ENCODE data around the gene PDE6G.
A peak's percentile ranks its signal among the peaks of the same experiment; 100 is the strongest.
"Not testable (repeated sequence)": the region's sequence is repeated elsewhere in the genome, so short reads cannot be mapped to it uniquely, and the experiment has no call there.

PDE6G gene

DNA sequence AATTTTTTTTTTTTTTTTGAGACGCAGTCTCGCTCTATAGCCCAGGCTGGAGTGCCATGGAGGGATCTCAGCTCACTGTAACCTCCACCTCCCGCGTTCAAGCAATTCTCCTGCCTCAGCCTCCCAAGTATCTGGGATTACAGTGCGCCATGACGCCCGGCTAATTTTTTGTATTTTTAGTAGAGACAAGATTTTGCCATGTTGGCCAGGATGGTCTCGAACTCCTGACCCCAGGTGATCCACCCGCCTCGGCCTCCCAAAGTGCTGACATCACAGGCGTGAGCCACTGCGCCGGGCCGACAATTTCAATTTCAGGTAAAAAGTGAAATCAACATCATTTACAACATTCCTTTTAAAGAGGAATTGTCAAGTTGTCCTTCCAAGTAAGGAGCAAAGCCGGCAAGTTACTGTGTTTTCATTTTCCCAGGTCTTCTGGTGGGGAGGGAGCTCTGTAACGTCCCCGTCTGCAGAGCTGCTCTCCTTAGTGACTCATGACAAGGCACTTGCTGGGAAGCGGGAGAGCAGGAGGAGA, 20.3 kb downstream of the PDE6G start:
- DNase-seq (ENCODE audit: low read depth in 2 of 3, low spot score in 1 of 3), result peak in 1 of 3 donors; percentile 5

DNA sequence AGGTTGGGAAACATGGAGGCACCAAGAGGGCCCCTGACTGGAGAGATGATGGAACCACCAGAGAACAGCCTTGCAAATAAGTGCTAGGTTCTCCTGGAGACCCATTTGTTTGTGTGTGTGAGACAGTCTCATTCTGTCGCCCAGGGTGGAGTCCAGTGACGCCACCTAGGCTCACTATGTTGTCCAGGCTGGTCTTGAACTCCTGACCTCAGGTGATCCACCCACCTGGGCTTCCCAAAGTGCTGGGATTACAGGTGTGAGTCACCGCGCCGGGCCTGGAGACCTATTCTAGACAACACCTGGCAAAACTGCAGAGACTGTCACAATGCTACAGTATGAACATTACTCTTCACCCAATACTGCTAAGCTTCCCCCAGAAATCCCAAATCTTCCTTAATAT, 20.9 kb downstream of the PDE6G start:
- no peak for DNase-seq (ENCODE audit: low read depth in 2 of 3, low spot score in 1 of 3)

DNA sequence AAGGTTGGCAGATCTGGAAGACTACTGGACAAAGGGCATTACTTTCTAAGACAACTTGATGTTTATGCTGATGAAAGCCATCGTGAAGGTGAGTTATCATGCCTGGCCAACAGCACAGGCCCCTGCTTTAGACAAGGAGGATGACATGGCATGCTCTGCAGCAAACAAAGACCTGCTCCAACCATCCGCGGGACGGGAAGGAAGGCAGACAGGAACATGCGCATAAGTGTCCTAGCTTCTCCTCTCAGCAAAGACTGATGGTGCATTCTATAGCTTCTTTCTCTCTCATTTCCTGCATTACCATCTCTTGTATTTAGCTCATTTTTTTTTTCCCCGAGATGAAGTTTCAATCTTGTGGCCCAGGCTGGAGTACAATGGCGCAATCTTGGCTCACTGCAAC, 24.9 kb downstream of the PDE6G start:
- DNase-seq (ENCODE audit: low read depth in 2 of 3, low spot score in 1 of 3), result no peak

DNA sequence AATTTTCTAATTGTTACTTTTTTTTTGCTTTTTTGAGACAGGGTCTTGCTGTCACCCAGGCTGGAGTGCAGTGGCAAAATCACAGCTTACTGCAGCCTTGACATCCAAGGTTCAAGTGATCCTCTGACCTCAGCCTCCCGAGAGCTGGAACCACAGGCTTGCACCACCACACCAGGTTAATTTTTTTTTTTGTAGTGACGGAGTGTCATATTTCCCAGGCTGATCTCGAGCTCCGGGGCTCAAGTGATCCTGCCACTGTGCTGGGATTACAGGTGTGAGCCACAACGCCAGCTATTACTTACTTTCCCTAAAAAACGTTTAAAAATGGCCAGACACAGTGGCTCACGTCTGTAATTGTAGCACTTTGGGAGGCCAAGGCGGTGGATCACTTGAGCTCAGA, 26.1 kb downstream of the PDE6G start:
- DNase-seq (ENCODE audit: low read depth in 2 of 3, low spot score in 1 of 3), result no peak

DNA sequence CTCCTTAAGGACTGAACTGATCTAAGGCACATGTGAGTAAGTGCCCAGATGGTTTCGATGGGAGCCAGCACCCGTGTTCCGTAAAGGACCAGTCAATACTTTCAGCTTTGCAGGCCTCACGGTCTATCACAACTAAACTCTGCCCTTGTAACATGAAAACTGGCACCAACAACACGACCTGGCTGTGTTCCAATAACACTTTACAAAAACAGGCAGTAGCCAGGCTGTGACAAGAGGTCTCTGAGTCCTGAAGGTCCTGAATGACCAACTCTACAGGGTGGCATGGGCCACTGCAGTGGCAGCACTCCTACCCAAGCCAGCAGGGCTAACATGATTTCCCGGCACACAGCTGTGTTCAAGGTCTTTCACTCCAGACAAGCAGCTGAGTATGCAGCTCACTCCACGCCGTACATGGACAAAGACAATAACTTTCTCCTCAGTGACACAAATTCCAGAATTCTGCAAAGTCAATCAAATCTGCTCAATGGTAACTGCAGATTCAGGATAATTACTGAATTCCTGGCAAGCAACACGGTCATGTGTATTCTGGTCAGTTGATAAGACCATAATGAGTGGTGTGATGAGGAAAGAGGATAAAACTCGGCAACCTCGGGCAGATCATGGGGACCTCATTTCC, 34.7 kb downstream of the PDE6G start:
- no peak for DNase-seq (ENCODE audit: low read depth in 2 of 3, low spot score in 1 of 3)

DNA sequence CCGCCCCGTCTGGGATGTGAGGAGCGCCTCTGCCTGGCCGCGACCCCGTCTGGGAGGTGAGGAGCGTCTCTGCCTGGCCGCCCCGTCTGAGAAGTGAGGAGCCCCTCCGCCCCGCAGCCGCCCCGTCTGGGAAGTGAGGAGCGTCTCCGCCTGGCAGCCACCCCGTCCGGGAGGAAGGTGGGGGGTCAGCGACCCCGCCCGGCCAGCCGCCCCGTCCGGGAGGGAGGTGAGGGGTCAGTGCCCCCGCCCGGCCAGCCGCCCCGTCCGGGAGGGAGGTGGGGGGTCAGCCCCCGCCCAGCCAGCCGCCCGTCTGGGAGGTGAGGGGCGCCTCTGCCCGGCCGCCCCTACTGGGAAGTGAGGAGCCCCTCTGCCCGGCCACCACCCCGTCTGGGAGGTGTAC, 38.0 kb downstream of the PDE6G start:
- DNase-seq (ENCODE audit: low read depth in 2 of 3, low spot score in 1 of 3), result not testable (repeated sequence)

DNA sequence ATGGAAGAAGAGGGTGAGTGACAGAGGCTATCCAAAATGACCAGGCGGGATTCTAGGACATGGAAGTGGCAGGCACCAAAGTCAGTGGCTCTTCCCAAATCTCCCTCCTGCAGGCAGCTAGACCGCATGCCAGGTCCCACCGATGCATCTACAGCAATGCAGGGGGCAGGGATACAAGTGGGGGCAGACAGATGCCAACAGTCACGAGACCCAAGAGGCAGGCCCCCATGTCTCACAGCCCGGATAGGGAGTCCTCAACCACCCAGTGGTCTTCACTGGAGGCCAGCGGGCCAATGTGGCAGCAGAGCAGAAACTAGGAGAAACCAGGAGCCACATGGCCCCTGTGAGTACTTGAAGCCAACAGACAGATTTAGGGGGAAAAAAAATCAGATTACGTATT, 39.5 kb downstream of the PDE6G start:
- no peak for DNase-seq (ENCODE audit: low read depth in 2 of 3, low spot score in 1 of 3)

DNA sequence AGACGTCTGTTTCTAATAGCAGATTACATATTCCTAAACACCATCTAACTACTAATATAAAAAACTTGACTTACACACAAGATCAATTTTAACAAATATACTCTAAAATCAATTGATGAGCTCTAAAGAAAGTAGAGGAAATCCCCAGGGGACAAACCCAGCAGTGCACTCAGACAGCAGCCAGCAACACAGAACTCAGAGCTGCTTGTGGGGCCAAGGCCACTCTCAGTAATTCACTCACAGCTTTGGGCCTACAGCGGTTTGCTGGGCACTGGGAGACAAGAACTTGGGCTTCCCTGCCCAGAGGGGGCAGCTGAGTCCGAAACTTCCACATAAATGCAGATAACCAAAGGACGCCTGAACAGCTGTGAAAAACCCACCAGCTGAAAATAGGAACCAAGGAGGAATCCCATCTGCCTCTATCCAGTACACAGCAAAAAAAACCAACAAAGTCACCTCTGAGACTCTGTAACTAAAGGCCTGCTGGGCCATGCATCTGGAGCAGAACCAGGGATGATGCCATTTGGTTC, 40.9 kb downstream of the PDE6G start:
- no peak for DNase-seq (ENCODE audit: low read depth in 2 of 3, low spot score in 1 of 3)

DNA sequence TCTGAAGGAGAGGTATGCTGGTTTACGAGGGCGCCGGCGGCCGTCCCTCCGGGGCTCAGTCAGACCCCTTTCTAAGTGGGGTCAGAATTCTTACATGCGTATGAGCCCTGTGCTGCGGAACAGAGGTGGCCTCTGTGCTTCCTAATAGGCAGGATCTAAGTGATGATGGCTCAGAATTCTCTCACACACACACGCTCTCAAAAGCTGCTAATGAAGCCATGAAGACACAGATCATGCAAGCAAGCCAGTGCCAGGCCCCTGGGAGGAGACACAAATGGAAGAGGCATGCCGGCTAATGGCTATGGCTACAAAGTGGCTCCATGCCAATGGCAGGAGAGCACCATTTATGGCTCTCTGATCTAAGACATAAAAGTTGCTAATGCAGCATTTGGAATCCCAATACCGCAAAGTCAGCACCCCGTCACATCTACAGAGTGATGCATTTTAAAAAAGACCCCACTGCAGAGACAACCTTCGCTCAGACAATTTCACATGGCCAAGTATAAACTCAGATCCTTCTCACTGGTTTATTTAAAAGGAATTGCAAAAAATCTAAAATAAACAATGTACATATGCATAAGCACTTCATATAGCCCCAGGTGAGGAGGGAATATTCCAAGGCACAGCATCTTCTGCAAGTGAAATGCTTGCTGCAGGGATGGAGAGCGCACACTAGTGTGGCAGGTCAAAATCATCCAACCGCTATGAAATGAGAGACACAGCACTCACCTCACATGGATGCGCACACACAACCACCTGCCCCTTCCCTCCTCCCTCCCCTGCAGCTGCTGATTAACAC, 44.0 kb downstream of the PDE6G start:
- DNase-seq (ENCODE audit: low read depth in 2 of 3, low spot score in 1 of 3), result no peak

DNA sequence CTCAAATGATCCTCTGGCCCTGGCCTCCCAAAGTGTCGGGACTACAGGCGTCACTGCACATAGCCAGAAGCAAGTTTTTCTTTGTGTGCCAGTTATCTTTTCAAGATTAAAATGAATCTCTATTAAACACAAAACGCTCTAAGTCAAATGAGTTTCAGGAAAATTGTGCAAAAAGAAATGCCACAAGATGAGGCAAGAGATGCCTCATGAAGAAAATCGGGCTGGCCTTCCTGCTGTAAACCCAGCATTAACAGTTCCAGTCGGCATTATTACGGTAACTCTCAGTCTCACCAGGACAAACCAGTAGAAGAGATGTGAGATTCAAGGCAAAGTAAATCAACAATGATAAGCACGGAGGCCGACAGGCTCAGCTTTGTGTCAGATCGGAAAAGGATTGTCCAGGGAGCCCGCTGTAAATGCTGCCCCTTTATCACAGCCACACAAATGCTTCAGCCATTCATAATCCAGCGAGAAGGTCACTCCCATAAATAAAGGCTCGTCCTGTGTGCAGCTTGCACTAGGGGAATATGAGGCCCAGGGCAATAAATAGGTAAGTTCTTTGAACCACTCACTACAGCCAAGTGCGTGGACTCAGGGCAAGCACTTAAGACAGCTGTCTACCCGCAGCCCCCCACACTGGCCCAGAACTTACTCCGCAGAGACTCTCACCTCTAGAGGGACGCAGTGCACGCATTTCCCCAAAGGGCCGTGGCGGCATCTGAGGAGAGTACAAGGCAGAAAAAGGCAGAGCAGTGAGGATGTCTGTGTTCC, 46.6 kb downstream of the PDE6G start:
- no peak for DNase-seq (ENCODE audit: low read depth in 2 of 3, low spot score in 1 of 3)

DNA sequence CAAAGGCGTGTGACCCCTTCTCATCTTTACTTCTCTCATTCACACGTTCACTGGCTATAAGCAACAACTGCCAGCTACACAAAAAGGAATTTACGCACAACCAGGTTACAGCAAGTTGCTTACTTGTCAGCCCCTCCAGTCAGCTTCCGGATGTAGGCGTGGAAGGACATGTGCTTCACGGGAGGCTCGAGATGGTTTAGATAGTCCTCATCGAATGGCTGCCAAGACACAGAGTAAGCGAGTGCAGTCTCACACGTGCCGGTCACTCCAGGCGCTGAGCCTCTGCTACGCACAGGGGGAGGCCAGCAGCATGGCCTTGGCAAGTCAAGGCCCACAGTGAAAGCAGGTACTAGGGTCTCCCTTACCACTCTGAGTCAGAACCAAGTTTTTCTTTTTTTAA, 47.7 kb downstream of the PDE6G start:
- DNase-seq (ENCODE audit: low read depth in 2 of 3, low spot score in 1 of 3), result no peak

DNA sequence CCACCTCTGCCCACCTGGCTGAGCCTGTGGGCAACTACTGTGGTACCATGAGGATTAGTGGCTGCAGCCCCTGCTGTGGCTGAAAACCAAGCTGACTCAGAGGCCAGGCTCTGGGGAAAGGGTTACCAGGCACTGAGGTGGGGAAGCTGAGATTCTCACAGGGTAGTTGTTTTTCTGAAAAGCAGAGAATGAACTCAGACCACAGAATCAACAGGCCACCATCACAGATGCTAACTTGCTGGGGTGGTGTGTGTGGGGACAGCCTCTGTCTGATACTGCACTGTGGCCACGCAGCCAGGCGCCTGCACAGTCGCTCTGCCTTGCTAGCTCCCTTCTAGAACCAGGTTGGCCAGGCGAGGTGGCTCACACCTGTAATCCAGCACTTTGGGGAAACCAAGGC, 48.3 kb downstream of the PDE6G start:
- DNase-seq (ENCODE audit: low read depth in 2 of 3, low spot score in 1 of 3), result no peak

DNA sequence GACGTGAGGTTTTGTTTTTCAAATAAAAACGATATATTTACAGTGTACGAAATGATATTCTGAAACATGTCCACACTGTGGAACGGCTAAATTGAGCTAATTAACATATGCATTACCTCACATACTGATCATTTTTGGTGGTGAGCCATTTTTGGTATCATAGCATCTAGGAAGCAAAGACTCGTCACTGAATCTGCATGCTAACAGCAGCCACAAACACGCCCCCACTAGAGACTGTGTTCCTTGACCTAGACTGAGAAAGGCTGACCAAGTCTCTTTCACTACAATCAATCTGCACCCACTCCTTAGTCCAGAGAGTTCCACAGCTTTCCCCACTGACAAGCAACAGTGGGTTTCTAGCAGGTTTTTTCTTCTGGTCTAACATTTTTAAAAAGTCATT, 48.9 kb downstream of the PDE6G start:
- no peak for DNase-seq (ENCODE audit: low read depth in 2 of 3, low spot score in 1 of 3)

DNA sequence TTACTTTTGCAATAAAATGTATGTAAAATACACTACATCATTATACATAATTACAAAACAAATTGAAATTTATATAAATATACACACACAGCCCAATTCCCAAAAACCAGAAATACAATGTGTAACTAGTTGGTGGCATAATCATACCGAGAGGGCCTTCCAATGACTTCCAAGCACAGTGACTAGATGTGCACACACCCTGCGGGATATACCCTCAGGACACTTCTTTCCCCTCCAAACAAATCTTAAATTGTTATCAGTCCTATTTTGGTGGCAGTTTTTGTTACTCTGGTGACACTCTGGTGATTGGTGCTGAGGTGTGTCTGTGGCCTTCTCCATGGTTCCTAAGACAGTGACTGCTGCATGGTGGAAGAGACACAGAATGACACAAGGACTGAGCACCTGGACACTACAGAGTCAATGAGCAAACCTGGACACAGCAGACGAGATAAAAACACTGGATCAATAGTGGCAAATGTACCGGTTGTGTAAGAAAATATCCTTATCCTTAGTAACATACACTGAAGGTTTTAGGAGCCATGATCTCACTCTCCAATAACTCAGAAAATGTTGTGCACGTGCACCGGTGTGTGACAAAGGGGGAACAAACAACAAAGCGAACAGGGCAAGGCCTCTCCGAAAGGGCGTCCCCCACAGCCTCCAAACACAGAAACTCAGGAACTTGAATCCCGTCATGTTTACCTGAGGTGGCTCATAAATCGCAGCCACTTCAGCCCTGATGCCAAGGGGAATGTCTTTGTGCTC, 52.3 kb downstream of the PDE6G start:
- DNase-seq (ENCODE audit: low read depth in 2 of 3, low spot score in 1 of 3), result no peak

DNA sequence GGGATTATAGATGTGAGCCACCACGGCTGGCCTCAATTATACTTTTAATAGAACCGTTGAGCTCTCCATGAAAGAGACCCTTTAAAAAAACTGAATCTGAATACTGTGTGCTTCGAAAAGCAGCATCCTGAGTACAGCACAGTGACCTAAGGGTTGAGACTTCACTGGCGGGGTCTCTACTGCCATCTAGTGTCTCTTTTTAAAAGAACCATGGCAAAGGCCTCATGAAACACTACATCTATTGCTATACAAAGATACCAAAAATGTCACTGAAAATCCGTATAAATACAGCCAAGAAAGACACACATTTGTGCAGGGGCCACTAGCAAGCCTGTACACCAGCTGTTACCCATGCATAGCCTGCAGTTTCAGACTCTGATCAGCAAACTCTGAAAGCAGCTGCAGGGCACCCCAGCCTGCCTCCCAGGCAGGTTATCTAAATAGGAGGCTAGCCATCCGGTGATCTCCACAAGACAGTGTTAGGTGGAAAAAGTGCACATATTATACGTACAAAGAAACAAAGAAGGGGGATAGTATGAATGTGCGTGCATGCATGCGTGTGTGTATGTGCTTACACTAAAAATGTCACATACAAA, 54.7 kb downstream of the PDE6G start:
- DNase-seq (ENCODE audit: low read depth in 2 of 3, low spot score in 1 of 3), result peak in 1 of 3 donors; percentile 43

All from stimulated activated CD4-positive, alpha-beta T cell treated with anti-CD3 and anti-CD28 coated beads, Interleukin-12 subunit alpha, Interleukin-12 subunit beta, amount 100 ng/mL, for 48 hours (primary cell).